GM21717 (cell line): ENCODE results near the gene ZNF518A.
A peak's percentile ranks its signal among the peaks of the same experiment; 100 is the strongest.
"Not testable (repeated sequence)": the region's sequence is repeated elsewhere in the genome, so short reads cannot be mapped to it uniquely, and the experiment has no call there.

ENCODE experiments used
- ATAC-seq: cut with Tn5 transposase; IDR thresholded peaks from one replicate; pipeline ENCODE4 v1.9.1; 2021; ENCODE audit warnings: mild to moderate bottlenecking, moderate library complexity; ENCODE audit not compliant: unreplicated experiment

The ZNF518A gene

DNA sequence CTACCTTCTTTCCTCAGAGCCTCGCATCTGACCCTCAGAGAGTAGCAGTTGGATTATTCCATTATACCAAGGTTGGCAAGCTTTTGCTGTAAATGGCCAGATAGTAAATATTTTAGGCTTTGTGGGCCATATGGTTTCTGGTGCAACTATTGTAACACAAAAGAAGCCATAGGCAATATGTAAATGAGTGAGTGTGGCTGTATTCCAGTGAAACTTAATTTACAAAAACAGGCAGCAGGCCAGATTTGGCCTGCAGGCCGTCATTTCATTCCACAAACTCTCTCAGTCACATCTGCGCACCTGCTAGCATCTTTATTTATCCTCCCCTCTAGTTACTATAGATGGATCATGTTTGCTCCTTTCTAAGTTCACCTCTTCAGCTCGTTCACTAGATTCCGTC is 6.7 kb downstream of the ZNF518A start:
- ATAC-seq = no peak

GRCh38 chr10:96137567-96137966 is 7.5 kb downstream of the ZNF518A start:
- no peak for ATAC-seq

GRCh38 chr10:96138102-96138501 is 8.0 kb downstream of the ZNF518A start:
- peak; percentile 95 for ATAC-seq

GRCh38 chr10:96152437-96152836 is 22.3 kb downstream of the ZNF518A start:
- no peak for ATAC-seq

GRCh38 chr10:96153070-96153469 is 23.0 kb downstream of the ZNF518A start:
- no peak for ATAC-seq

DNA sequence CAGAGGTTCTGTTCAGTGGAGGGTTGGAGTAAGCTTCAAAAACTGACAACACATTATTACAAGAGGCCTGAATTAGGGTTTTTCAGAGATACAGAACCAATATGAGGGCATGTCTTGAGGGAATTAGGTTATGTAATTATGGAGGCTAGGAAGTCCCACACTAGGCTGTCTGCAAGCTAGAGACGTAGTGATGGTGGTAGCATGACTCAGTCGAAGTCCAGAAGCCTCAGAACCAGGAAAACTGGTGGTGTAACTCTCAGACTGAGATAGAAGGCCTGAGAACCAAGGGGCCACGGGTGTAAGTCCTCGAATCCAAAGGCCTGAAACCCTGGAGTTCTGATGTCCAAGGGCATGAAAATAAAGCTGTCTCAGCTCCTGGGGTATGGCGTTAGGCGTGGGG is 35.6 kb downstream of the ZNF518A start:
- no peak for ATAC-seq

DNA sequence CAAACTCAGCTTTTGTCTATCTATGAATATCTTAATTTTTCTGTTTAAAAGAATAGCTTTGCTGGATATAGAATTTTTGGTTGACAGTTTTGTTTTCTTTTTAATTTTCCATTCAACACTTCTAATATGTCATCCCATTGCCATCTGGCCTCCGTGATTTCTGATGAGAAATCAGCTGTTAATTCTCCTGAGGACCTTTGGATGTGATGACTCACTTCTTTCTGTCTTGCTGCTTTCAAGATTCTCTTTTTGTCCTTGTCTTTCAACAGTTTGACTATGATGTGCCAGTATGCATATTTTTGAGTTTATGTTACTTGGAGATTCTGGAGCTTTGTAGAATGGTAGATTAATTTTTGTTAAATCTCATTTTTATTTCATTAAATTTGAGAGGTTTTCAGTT is 38.4 kb downstream of the ZNF518A start:
- ATAC-seq = no peak

DNA sequence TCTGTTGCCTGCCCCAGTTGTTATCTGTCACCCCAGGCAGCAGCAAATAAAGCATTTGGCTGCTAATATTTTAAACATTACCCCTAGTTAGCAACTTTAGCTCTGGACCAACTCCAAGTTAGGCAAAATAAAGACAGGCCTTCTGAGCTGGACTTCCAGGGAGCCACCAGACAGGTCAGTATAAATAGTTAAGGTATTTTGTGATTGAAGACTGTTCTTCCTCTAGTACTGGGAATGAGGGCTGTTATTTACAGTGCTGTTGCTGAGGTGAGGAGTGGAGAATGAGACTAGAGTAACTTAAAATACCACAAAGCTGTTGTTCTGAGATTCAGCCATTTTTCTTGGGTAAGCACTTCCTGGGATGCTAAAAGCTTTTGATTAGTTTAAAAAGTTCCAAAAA is 40.1 kb downstream of the ZNF518A start:
- no peak for ATAC-seq

DNA sequence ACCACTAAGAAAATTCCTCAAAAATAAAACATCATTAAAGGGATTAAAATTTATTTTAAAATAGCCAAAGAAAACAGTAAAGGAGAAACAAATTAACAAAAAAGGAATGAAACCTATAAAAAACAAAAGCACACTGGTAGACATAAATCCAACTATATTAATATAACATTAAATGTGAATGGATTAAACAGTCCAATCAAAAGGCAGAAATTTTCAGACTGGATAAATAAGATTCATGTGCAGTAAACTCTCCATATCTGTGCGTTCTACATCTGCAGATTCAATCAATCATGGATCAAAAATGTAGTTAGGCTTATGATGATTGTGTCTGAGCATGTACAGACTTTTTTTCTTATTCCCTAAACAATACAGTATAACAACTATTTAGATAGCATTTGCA is 42.6 kb downstream of the ZNF518A start:
- ATAC-seq = no peak

GRCh38 chr10:96176985-96177384 is 46.9 kb downstream of the ZNF518A start:
- no peak for ATAC-seq

DNA sequence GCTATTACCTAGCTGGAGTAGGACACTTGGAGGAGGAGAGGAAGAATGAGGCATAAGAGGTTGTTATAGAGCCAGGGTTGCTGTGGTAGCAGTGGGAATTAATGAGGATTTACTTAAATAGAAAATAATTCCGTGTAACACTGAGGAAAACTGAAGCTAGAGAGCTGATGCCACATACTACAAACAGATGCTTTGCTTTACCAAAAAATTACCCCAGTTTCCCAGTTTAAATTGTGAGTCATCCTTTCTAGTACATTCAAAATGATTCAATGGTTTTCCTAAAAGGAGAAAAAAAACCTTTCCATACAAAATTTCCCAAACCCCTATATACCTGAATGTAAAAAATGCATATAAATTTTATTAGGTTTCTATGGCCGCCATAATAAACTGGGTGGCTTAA is 58.3 kb downstream of the ZNF518A start:
- no peak for ATAC-seq

GRCh38 chr10:96188916-96189315 is 58.8 kb downstream of the ZNF518A start:
- ATAC-seq = no peak

GRCh38 chr10:96189505-96189904 is 59.4 kb downstream of the ZNF518A start:
- not testable (repeated sequence) for ATAC-seq

- no peak for ATAC-seq
Measured at GRCh38 chr10:96201525-96201924, 71.4 kb downstream of the ZNF518A start.

- no peak for ATAC-seq
Measured at GRCh38 chr10:96205580-96205979, 75.5 kb downstream of the ZNF518A start.

GRCh38 chr10:96208271-96208670 is 78.2 kb downstream of the ZNF518A start:
- ATAC-seq = peak; percentile 85

- no peak for ATAC-seq
Measured at GRCh38 chr10:96208946-96209345, 78.8 kb downstream of the ZNF518A start.

DNA sequence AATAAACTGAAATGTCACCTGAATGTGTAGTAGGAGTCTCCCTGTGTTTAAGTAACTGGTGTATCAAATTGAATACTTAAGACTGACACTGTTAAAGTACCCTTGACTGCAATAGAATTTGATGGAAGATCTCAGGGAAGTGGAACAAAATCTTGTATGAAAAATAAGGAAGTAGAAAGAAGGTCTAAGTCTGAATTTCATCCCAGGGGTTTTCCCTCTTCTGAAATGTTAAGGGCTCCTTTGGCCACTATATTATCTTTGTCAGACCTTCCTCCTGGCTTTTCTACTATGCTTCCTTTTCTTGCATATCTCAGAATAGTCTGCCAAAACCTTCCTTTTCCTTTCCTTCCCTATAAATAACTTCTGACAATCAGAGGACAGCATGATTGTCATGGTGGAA is 81.7 kb downstream of the ZNF518A start:
- no peak for ATAC-seq

DNA sequence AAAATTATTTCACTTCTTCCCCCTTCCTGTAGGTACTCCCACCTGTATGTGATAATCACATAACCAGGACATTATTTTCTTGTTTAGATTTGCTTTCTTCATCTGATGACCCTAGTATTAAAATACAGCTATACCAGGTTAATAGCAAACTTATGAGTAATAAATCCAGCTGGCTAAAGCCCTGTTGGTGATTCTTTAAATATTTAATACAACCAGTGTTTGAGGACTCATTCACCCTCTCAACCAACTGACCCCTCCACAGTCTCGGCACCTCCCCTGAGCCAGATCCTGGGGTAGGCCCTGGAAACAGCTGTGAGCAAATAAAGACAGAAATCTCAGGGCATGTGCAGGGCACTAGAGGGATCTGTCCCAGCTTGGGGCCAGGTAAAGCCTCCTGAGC is 82.8 kb downstream of the ZNF518A start:
- no peak for ATAC-seq
